ENCODE results near the gene AKT1.

DNA sequence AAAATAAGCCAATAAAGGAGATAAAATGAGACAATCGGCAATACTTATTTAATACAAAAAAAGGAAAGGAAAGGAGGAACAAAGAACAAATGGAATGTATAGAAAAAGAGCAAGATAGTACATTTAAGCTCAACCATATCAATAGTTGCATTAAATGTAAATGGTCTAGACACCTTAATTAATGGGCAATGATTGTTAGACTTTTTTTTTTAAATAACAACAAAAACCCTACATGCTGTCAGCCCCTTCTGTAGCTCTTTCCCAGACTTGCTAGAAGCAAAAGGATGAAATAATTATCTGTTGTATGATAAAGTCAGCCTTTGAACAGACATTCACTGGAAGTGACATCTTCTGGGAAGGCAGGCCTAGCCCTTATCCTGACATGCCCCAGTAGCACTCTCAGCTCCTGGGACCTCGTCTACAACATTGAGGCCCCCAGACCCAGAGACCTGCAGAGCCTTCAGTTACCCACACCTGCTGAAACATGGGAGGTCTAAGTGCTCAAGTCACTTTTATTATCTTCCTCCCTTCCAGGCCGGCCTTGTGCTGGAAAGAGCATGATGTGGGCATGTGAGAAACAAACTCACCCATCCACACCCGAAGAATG lies 29.2 kb downstream of the AKT1 start:
- TF ChIP-seq, protein P1, sequence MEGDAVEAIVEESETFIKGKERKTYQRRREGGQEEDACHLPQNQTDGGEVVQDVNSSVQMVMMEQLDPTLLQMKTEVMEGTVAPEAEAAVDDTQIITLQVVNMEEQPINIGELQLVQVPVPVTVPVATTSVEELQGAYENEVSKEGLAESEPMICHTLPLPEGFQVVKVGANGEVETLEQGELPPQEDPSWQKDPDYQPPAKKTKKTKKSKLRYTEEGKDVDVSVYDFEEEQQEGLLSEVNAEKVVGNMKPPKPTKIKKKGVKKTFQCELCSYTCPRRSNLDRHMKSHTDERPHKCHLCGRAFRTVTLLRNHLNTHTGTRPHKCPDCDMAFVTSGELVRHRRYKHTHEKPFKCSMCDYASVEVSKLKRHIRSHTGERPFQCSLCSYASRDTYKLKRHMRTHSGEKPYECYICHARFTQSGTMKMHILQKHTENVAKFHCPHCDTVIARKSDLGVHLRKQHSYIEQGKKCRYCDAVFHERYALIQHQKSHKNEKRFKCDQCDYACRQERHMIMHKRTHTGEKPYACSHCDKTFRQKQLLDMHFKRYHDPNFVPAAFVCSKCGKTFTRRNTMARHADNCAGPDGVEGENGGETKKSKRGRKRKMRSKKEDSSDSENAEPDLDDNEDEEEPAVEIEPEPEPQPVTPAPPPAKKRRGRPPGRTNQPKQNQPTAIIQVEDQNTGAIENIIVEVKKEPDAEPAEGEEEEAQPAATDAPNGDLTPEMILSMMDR (IDR thresholded peaks at IDR 0.05) = no peak
- no peak for TF ChIP-seq ZFX (IDR thresholded peaks at IDR 0.05; ENCODE audit: borderline replicate concordance)
